Hepatocyte (in vitro differentiated cells): ENCODE measurements around the gene GRM8.

Experiments
- CTCF ChIP-seq: fragments of 200-600 bp; sonication (generic); IDR thresholded peaks from 2 replicates; pipeline ENCODE4 v1.5.1; 2016; ENCODE audit warnings: antibody characterized with exemption, mild to moderate bottlenecking; ENCODE audit not compliant: poor library complexity
- EZH2 ChIP-seq: fragments of 200-600 bp; sonication (generic); IDR thresholded peaks from 2 replicates; pipeline ENCODE4 v1.6.1; 2016; ENCODE audit warnings: antibody characterized with exemption, mild to moderate bottlenecking, borderline replicate concordance
- EZH2phosphoT487 ChIP-seq: fragments of 200-600 bp; sonication (generic); IDR thresholded peaks from one replicate; pipeline ENCODE4 v1.6.1; 2018; ENCODE audit warnings: antibody characterized with exemption, mild to moderate bottlenecking, low read depth, moderate library complexity; ENCODE audit not compliant: unreplicated experiment, severe bottlenecking

GRCh38 chr7:126780993-126781392 is 471.7 kb downstream of the GRM8 start:
- TF ChIP-seq CTCF (no peak), EZH2 (no peak), EZH2phosphoT487 (no peak)
